HEK293 (cell line): ENCODE measurements around the gene RNF2.

Source experiments
- TF ChIP-seq, protein P1 (sequence below): fragments of 450-650 bp; IDR thresholded peaks from 2 replicates; pipeline ENCODE4 v1.5.1; 2018; ENCODE audit warnings: missing biosample characterization, mild to moderate bottlenecking, missing genetic modification characterization
- TF ChIP-seq, protein P2 (sequence below): fragments of 450-650 bp; formaldehyde crosslinking; IDR thresholded peaks from 2 replicates; pipeline ENCODE4 v1.5.1; 2016; ENCODE audit warnings: missing biosample characterization, missing genetic modification characterization

DNA sequence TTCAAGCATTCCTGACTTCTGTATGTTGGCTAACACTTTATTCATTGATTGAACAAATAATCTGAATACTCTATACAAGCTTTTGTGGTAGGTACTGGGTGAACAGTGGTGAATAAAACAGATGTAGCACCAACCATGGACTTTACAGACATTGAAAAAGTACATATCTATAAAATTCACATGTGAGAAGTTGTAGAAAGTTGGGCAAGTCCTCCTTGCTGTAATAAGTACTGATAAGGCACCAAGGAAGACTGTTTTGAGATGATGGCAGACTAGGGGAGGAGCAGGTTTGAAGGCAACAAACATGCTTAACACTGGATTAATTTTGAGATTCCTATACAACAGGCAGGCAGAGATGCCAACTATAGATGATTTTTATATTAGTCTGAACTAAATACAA is 42.4 kb downstream of the RNF2 start:
- TF ChIP-seq, protein P1, sequence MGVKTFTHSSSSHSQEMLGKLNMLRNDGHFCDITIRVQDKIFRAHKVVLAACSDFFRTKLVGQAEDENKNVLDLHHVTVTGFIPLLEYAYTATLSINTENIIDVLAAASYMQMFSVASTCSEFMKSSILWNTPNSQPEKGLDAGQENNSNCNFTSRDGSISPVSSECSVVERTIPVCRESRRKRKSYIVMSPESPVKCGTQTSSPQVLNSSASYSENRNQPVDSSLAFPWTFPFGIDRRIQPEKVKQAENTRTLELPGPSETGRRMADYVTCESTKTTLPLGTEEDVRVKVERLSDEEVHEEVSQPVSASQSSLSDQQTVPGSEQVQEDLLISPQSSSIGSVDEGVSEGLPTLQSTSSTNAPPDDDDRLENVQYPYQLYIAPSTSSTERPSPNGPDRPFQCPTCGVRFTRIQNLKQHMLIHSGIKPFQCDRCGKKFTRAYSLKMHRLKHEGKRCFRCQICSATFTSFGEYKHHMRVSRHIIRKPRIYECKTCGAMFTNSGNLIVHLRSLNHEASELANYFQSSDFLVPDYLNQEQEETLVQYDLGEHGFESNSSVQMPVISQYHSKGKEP (tag by site-specific recombination), result no peak
- TF ChIP-seq, protein P2, sequence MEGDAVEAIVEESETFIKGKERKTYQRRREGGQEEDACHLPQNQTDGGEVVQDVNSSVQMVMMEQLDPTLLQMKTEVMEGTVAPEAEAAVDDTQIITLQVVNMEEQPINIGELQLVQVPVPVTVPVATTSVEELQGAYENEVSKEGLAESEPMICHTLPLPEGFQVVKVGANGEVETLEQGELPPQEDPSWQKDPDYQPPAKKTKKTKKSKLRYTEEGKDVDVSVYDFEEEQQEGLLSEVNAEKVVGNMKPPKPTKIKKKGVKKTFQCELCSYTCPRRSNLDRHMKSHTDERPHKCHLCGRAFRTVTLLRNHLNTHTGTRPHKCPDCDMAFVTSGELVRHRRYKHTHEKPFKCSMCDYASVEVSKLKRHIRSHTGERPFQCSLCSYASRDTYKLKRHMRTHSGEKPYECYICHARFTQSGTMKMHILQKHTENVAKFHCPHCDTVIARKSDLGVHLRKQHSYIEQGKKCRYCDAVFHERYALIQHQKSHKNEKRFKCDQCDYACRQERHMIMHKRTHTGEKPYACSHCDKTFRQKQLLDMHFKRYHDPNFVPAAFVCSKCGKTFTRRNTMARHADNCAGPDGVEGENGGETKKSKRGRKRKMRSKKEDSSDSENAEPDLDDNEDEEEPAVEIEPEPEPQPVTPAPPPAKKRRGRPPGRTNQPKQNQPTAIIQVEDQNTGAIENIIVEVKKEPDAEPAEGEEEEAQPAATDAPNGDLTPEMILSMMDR, result no peak
